Esophagus muscularis mucosa (tissue), 4 donors: ENCODE data around the gene HHIPL1.

Experiments
- CTCF ChIP-seq, 3 experiments: fragments of 200-600 bp in 2 of 3; fragments of 450-650 bp in 1 of 3; sonication (generic) in 2 of 3; IDR thresholded peaks; one replicate each; pipeline ENCODE4 v1.5.1; 2017 to 2019; ENCODE audit warnings: antibody characterized with exemption in 3 of 3, mild to moderate bottlenecking in 2 of 3, moderate library complexity in 1 of 3
- EP300 ChIP-seq: sonication (generic); formaldehyde crosslinking; IDR thresholded peaks from one replicate; pipeline ENCODE4 v1.6.1; 2017; ENCODE audit warnings: antibody characterized with exemption
- POLR2AphosphoS5 ChIP-seq, 2 donors: sonication (generic); formaldehyde crosslinking; IDR thresholded peaks; one replicate each; pipeline ENCODE4 v1.6.1; 2017; ENCODE audit warnings: antibody characterized with exemption in 2 of 2

DNA sequence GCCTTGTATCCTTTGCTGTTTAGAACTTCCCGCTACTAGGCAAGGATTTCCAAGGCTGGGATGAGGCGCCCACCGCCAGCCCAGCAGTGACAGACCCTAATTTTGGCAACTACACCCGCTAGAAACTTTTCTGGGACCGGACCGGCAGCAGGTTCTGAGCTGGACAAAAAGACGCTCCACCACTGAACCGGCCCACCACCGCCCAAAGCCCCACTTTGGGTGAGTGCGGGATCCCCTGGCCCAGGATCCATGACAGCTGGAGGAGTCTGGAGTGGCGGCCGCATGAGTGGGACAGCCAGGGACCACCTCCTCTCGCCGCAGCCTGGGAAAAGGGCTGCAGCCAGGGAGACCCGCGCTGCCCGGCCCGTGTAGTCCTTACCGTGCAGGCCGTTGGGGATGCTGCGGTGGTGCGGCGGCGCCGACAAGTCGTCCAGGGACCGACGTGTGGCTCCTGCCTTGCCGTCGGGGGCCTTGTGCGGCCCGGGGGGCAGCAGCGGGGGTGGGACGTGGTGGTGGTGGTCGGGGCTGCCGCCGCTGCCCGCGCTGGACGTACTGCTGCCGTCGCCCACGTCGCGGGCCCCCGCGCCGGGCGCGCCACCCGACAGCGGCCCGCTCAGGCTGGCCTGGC lies 42.0 kb upstream of the HHIPL1 start:
- no peak for TF ChIP-seq POLR2AphosphoS5 (IDR thresholded peaks at IDR 0.05)
- TF ChIP-seq CTCF (IDR thresholded peaks at IDR 0.05), result no peak
- TF ChIP-seq EP300, result no peak
